HepG2 (cell line): ENCODE results near the gene GPRC5D.

Experiments used
- FOSL1 ChIP-seq: sonication (generic); formaldehyde crosslinking; IDR thresholded peaks from 2 replicates; pipeline ENCODE4 v1.9.0; 2021; ENCODE audit warnings: missing genetic modification reagents, borderline replicate concordance
- HDAC6 ChIP-seq: fragments of 200-600 bp; sonication (generic); IDR thresholded peaks from 2 replicates; pipeline ENCODE4 v1.7.0; 2017; ENCODE audit warnings: mild to moderate bottlenecking, antibody characterized with exemption, low read length, low read depth
- HOXA5 ChIP-seq: sonication (generic); formaldehyde crosslinking; IDR thresholded peaks from 2 replicates; pipeline ENCODE4 v1.4.0; 2020; ENCODE audit warnings: missing genetic modification reagents
- POLR2A ChIP-seq, 2 experiments: IDR thresholded peaks; 2 replicates each; pipeline ENCODE4 v1.6.1; 2011; ENCODE audit warnings: low read depth in 2 of 2, low read length in 2 of 2, mild to moderate bottlenecking in 1 of 2, moderate library complexity in 1 of 2; ENCODE audit not compliant: insufficient read depth in 1 of 2
- RAD21 ChIP-seq: fragments of 450-650 bp; formaldehyde crosslinking; IDR thresholded peaks from 2 replicates; pipeline ENCODE4 v1.5.0; 2020; ENCODE audit warnings: mild to moderate bottlenecking
- U2AF2 ChIP-seq: fragments of 200-400 bp; formaldehyde crosslinking; IDR thresholded peaks from 2 replicates; pipeline ENCODE4 v1.6.1; 2017; ENCODE audit warnings: low read depth, mild to moderate bottlenecking, low read length
- ZBTB21 ChIP-seq: sonication (generic); formaldehyde crosslinking; IDR thresholded peaks from 2 replicates; pipeline ENCODE4 v1.4.0; 2020; ENCODE audit warnings: missing genetic modification reagents
- ZNF317 ChIP-seq: sonication (generic); formaldehyde crosslinking; IDR thresholded peaks from 2 replicates; pipeline ENCODE4 v1.5.0; 2020; ENCODE audit warnings: mild to moderate bottlenecking, missing genetic modification reagents
- ZNF782 ChIP-seq: sonication (generic); formaldehyde crosslinking; IDR thresholded peaks from 2 replicates; pipeline ENCODE4 v1.4.0; 2020; ENCODE audit warnings: missing genetic modification reagents, mild to moderate bottlenecking, borderline replicate concordance
- TF ChIP-seq, protein P1 (sequence below): sonication (generic); formaldehyde crosslinking; IDR thresholded peaks from 2 replicates; pipeline ENCODE4 v1.5.0; 2020; ENCODE audit warnings: mild to moderate bottlenecking, missing genetic modification reagents, moderate library complexity
- TF ChIP-seq, protein P2 (sequence below): IDR thresholded peaks from 2 replicates; pipeline ENCODE4 v1.6.1; 2016; ENCODE audit warnings: low read depth, borderline replicate concordance

GRCh38 chr12:12941450-12942350 is 10.3 kb downstream of the GPRC5D start:
- TF ChIP-seq, protein P1, sequence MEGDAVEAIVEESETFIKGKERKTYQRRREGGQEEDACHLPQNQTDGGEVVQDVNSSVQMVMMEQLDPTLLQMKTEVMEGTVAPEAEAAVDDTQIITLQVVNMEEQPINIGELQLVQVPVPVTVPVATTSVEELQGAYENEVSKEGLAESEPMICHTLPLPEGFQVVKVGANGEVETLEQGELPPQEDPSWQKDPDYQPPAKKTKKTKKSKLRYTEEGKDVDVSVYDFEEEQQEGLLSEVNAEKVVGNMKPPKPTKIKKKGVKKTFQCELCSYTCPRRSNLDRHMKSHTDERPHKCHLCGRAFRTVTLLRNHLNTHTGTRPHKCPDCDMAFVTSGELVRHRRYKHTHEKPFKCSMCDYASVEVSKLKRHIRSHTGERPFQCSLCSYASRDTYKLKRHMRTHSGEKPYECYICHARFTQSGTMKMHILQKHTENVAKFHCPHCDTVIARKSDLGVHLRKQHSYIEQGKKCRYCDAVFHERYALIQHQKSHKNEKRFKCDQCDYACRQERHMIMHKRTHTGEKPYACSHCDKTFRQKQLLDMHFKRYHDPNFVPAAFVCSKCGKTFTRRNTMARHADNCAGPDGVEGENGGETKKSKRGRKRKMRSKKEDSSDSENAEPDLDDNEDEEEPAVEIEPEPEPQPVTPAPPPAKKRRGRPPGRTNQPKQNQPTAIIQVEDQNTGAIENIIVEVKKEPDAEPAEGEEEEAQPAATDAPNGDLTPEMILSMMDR (CRISPR knock-in tag) = no peak
- TF ChIP-seq POLR2A (IDR thresholded peaks at IDR 0.05; ENCODE audit: insufficient read depth in 1 of 2, low read depth in 2 of 2, low read length in 2 of 2) = no peak
- TF ChIP-seq, protein P2, sequence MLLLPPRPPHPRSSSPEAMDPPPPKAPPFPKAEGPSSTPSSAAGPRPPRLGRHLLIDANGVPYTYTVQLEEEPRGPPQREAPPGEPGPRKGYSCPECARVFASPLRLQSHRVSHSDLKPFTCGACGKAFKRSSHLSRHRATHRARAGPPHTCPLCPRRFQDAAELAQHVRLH (CRISPR knock-in tag) = no peak
- no peak for TF ChIP-seq U2AF2
- TF ChIP-seq HDAC6 = no peak
- TF ChIP-seq RAD21 (CRISPR knock-in tag) = no peak
- TF ChIP-seq ZBTB21 = no peak
- no peak for TF ChIP-seq ZNF317
- no peak for TF ChIP-seq HOXA5 (CRISPR knock-in tag)
- no peak for TF ChIP-seq FOSL1 (CRISPR knock-in tag)
- no peak for TF ChIP-seq ZNF782 (CRISPR knock-in tag)
